ENCODE data around the gene MAPK14. TPM values are rescaled to one million over a fixed set of nuclear protein-coding genes. Genes with fewer than 3 reads are reported as not detected.

MAPK14 gene
- total and polyA plus RNA-seq, 2 donors (not counting 3 experiments of a cell fraction or from before 2014, with no cell fraction given): 33.3 to 54.1 TPM

GRCh38 chr6:36018339-36018738, 9.3 kb upstream of the MAPK14 start:
- H3K9ac ChIP-seq (replicated peaks; ENCODE audit: extremely low read depth, insufficient read depth, low read length): no peak overlapping the region
- H4K20me1 ChIP-seq (replicated peaks; ENCODE audit: control insufficient read depth, extremely low read depth, insufficient read depth, low read length): no peaks in the 10 kb centered on the region
- ChIA-PET CTCF (interaction anchor here (0.9 kb wide), 1 partner anchor 76 kb away, joined by 4 read pairs; no protein-coding TSS in a partner anchor), POLR2A (no interaction called here)
- no peak overlapping the region for H3K4me2 ChIP-seq (ENCODE audit: insufficient read depth, low read length)
- H3K79me2 ChIP-seq (ENCODE audit: control insufficient read depth, insufficient read depth, low read length): no peaks in the 10 kb centered on the region
- H2AFZ ChIP-seq (ENCODE audit: low read depth, low read length): no peak overlapping the region
- FAIRE-seq: no peak
- H3K4me3 ChIP-seq (replicated peaks in 1 of 3; ENCODE audit: insufficient read depth in 1 of 3, low read depth in 1 of 3, low read length in 3 of 3): no peak overlapping the region
- no TSS peak for BruUV-seq (replicated peaks)
- no peaks in the 10 kb centered on the region for H3K9me3 ChIP-seq (replicated peaks; ENCODE audit: control insufficient read depth, insufficient read depth, low read length)
- DNase-seq (ENCODE audit: low read depth, low spot score): no peak
- H3K36me3 ChIP-seq (ENCODE audit: control insufficient read depth in 2 of 2, extremely low read depth in 1 of 2, insufficient read depth in 2 of 2, low read length in 2 of 2): no peaks in the 10 kb centered on the region
- TF ChIP-seq POLR2A (IDR thresholded peaks at IDR 0.05; ENCODE audit: low read depth, low read length): no peak
- TF ChIP-seq CTCF (IDR thresholded peaks at IDR 0.05; ENCODE audit: extremely low read depth in 1 of 2, insufficient read depth in 1 of 2, low read depth in 1 of 2, low read length in 2 of 2): no peak
- H3K9me1 ChIP-seq (replicated peaks; ENCODE audit: control insufficient read depth, extremely low read depth, insufficient read depth, low read length): no peaks in the 10 kb centered on the region
- H3K27ac ChIP-seq (ENCODE audit: insufficient read depth, low read depth, low read length): no peak overlapping the region
- no peaks in the 10 kb centered on the region for H3K4me1 ChIP-seq (ENCODE audit: control insufficient read depth, extremely low read depth, insufficient read depth, low read length)
- intact Hi-C loops (cut with micrococcal nuclease) (no loop called here), dilution Hi-C loops (cut with MboI; ENCODE audit: extremely low pct_ligation_motif_present, low sequenced_read_pairs) (no loop called here)
- H3K27me3 ChIP-seq (ENCODE audit: control insufficient read depth in 2 of 2, insufficient read depth in 2 of 2, low read length in 2 of 2): no peaks in the 10 kb centered on the region

- H3K27ac ChIP-seq (ENCODE audit: insufficient read depth, low read depth, low read length): no peak overlapping the region
- H3K4me1 ChIP-seq (ENCODE audit: control insufficient read depth, extremely low read depth, insufficient read depth, low read length): no peaks in the 10 kb centered on the region
- dilution Hi-C loops (cut with MboI; ENCODE audit: extremely low pct_ligation_motif_present, low sequenced_read_pairs): no loop called here
- intact Hi-C loops (cut with micrococcal nuclease): no loop called here
- no peak overlapping the region for H3K9ac ChIP-seq (replicated peaks; ENCODE audit: extremely low read depth, insufficient read depth, low read length)
- H2AFZ ChIP-seq (ENCODE audit: low read depth, low read length): no peak overlapping the region
- no peak for FAIRE-seq
- no peaks in the 10 kb centered on the region for H3K9me3 ChIP-seq (replicated peaks; ENCODE audit: control insufficient read depth, insufficient read depth, low read length)
- BruUV-seq (replicated peaks): no TSS peak
- no peak overlapping the region for H3K4me2 ChIP-seq (ENCODE audit: insufficient read depth, low read length)
- TF ChIP-seq CTCF (IDR thresholded peaks at IDR 0.05; ENCODE audit: extremely low read depth in 1 of 2, insufficient read depth in 1 of 2, low read depth in 1 of 2, low read length in 2 of 2) (no peak), MYC (IDR thresholded peaks at IDR 0.05; ENCODE audit: low read depth, low read length) (no peak), JUN (IDR thresholded peaks at IDR 0.05; ENCODE audit: borderline replicate concordance, insufficient read depth, insufficient read length, low read depth) (no peak), GATA2 (IDR thresholded peaks at IDR 0.05; ENCODE audit: insufficient read depth, insufficient read length, low read depth, low read length) (no peak), POLR2AphosphoS5 (IDR thresholded peaks at IDR 0.05; ENCODE audit: insufficient read depth, low read depth, low read length) (no peak), MAX (IDR thresholded peaks at IDR 0.05; ENCODE audit: insufficient read depth, insufficient read length) (no peak)
- POLR2A ChIA-PET: no interaction called here
- CTCF ChIA-PET: interaction anchor here (0.9 kb wide), 1 partner anchor 75 kb away, joined by 4 read pairs; no protein-coding TSS in a partner anchor
- no peak overlapping the region for H3K4me3 ChIP-seq (replicated peaks in 1 of 3; ENCODE audit: insufficient read depth in 1 of 3, low read depth in 1 of 3, low read length in 3 of 3)
- H4K20me1 ChIP-seq (replicated peaks; ENCODE audit: control insufficient read depth, extremely low read depth, insufficient read depth, low read length): no peaks in the 10 kb centered on the region
- no peaks in the 10 kb centered on the region for H3K79me2 ChIP-seq (ENCODE audit: control insufficient read depth, insufficient read depth, low read length)
- H3K9me1 ChIP-seq (replicated peaks; ENCODE audit: control insufficient read depth, extremely low read depth, insufficient read depth, low read length): no peaks in the 10 kb centered on the region
- no peak for DNase-seq (ENCODE audit: low read depth, low spot score)
- no peaks in the 10 kb centered on the region for H3K27me3 ChIP-seq (ENCODE audit: control insufficient read depth in 2 of 2, insufficient read depth in 2 of 2, low read length in 2 of 2)
- no peaks in the 10 kb centered on the region for H3K36me3 ChIP-seq (ENCODE audit: control insufficient read depth in 2 of 2, extremely low read depth in 1 of 2, insufficient read depth in 2 of 2, low read length in 2 of 2)
Measured at GRCh38 chr6:36019167-36019566, 8.4 kb upstream of the MAPK14 start.
